Astrocyte (in vitro differentiated cells and primary cell): Measurements from ENCODE around the gene METTL22.
A peak's percentile ranks its signal among the peaks of the same experiment; 100 is the strongest.

Source experiments
- EZH2 ChIP-seq: IDR thresholded peaks from 2 replicates; pipeline ENCODE4 v1.6.1; 2012; ENCODE audit warnings: mild to moderate bottlenecking, low read length, inconsistent platforms; ENCODE audit not compliant: insufficient read depth
- TF ChIP-seq, protein P1 (sequence below): IDR thresholded peaks from 2 replicates; pipeline ENCODE4 v1.5.1; 2011; ENCODE audit warnings: low read depth, mild to moderate bottlenecking, inconsistent platforms, low read length, moderate library complexity; ENCODE audit not compliant: insufficient read depth

DNA sequence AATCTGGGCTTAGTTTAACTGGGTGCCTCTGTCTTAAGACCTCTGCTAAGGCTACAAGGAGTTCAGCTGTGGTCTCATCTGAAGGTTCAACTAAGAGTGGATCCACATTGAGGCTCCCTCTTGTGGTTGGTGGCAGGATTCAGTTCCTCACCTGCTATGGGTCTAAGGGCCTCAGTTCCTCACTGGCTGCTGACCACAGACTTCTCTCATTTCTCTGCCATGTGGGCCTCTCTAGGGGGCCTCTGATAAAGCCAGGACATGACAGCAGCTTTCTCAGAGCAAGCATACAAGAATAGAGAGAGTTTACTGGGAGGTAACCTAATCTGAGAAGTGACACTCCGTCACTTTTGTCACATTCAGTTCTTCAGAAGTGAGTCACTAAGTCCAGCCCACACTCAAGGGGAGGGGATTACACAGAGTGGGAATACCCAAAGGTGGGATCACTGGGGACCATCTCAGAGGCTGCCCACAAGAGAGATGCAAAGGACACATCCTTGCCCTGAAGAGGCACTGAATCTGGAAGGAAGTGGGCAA lies 33.8 kb downstream of the METTL22 start:
- TF ChIP-seq, protein P1, sequence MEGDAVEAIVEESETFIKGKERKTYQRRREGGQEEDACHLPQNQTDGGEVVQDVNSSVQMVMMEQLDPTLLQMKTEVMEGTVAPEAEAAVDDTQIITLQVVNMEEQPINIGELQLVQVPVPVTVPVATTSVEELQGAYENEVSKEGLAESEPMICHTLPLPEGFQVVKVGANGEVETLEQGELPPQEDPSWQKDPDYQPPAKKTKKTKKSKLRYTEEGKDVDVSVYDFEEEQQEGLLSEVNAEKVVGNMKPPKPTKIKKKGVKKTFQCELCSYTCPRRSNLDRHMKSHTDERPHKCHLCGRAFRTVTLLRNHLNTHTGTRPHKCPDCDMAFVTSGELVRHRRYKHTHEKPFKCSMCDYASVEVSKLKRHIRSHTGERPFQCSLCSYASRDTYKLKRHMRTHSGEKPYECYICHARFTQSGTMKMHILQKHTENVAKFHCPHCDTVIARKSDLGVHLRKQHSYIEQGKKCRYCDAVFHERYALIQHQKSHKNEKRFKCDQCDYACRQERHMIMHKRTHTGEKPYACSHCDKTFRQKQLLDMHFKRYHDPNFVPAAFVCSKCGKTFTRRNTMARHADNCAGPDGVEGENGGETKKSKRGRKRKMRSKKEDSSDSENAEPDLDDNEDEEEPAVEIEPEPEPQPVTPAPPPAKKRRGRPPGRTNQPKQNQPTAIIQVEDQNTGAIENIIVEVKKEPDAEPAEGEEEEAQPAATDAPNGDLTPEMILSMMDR: peak; percentile 54
- TF ChIP-seq EZH2: no peak
